Endometrial microvascular endothelial cells (primary cell): Measurements from ENCODE around the gene IFTAP. TPM values are rescaled to one million over a fixed set of nuclear protein-coding genes. Genes with fewer than 3 reads are reported as not detected.

Experiments
- in situ Hi-C: cut with HindIII; loops from 2 replicates; pipeline ENCODE4 v1.10.0; 2017; ENCODE audit warnings: low sequenced_read_pairs, low pct_unique_long_range_greater_than_20kb; ENCODE audit errors: inconsistent ontology term
- total RNA-seq: library from RNA; depleted of rRNA; stranded (reverse); fragments of >200 nt; gene quantifications from one replicate; pipeline ENCODE4 v1.2.3, GENCODE V29; 2015; ENCODE audit errors: inconsistent ontology term

Gene IFTAP
- total RNA-seq, 1 donor from 2014 or later: 38.7 TPM

DNA sequence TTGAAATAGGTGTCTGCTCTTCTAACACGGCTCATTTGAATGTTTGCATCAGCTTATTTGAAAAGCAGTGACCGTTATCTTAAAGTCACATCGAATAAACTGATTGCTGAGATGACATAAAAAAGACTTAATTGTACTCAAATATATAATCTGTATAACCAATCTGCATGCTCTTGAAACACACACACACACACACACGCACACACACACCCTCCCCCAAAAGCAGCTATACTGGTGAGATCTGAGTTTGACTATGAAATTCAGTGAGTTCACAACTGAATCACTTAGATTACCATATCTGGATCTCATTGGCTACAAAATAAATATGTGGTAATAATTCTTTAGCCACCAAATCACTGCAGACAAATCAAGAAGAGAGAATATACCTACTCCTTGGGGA, 3.8 kb upstream of the IFTAP start:
- in situ Hi-C loops: no loop called here

DNA sequence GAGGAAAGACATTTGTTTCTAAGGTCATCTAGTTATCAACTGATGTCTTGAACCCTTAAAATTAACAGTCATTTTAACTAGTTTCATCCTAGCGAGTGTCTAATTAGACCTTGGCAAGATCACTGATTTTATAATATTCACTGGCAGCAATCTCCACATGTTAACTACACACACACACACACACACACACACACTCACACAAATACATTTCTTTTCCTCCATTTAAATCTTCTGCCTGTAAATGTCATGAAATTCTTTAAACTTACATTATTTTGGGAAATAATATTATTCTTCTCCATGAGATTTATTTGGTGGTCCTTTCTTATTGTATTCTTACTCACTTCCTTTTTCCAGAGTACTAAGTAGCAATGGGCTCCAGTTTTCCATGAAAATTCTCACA, 2.9 kb upstream of the IFTAP start:
- in situ Hi-C loops: no loop called here

DNA sequence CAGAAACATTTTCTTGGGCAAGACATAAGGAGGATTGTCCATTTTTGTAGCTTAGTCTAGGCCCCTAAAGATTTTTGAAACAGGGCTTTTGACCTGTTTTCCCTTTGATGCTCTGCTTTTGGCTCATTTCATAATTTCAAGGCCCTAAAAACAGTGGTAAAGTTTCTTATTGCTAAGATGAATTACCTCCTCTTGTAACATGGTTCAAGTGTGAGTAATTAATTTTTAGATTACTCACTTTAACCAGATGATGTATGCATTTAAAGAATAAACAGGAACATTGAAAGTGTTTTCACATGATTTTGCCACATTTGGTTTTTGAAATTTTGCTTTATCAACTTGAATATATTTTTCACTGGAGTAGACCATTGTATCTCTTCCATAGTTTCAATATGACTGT, 2.6 kb downstream of the IFTAP start:
- in situ Hi-C loops: no loop called here

- in situ Hi-C loops: no loop called here
Observed at GRCh38 chr11:36598051-36598450, 3.7 kb downstream of the IFTAP start, which contains the start of gene RAG2. Gene RAG2 (minus strand): TSS chr11:36598236. CDS start chr11:36594168, 4,068 bp downstream.

DNA sequence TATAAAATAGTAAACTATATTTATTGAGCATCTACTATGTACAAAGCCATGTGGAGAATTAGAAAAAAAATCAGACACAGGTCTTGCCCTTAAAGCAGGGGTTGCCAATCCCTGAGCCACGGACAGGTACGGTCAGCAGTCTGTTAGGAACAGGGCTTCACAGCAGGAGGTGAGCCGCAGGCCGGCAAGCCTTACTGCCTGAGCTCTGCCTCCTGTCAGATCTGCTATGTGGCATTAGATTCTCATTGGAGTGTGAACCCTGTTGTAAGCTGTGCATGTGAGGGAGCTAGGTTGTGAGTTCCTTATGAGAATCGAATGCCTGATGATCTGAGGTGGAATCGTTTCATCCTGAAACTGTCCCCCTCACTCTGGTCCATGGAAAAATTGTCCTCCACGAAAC, 5.9 kb downstream of the IFTAP start:
- in situ Hi-C loops: no loop called here

DNA sequence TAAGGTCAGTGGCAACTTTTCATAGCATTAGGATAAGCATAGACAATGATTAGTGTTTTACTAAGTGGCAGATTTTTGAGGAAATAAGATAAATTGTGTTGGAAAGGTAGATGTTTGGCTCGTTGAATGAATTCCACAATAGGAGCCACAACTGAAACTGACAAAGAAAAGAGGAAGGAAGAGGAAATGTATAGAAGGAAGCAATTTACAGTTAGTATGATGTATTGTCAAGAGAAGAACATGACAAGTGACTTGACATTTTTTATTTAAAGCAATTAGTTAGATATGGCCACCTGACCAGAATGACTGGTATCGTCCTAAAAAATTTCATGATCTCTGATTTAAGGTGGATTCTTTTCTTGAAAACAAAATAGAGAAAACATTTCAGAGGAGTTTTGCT, 6.9 kb downstream of the IFTAP start:
- in situ Hi-C loops: no loop called here

DNA sequence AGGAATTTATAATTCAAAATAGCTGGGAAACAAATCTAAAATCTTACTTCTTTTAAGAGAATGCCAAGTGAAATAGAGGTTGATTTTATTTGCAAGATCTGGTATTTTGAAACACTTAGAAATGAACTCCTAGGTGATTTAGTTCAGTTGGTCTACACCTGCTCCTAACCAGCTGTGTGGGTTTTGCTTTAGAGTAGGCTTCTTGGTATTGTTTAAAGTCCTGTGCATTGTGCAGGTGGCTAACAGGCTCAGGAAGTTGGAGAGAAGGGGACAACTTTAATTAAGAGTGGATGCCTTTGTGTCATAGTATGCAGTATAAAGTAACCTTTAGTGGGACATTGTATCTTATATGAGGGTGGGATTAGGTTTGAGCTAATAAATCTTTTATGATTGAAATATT, 7.8 kb downstream of the IFTAP start:
- in situ Hi-C loops: no loop called here

DNA sequence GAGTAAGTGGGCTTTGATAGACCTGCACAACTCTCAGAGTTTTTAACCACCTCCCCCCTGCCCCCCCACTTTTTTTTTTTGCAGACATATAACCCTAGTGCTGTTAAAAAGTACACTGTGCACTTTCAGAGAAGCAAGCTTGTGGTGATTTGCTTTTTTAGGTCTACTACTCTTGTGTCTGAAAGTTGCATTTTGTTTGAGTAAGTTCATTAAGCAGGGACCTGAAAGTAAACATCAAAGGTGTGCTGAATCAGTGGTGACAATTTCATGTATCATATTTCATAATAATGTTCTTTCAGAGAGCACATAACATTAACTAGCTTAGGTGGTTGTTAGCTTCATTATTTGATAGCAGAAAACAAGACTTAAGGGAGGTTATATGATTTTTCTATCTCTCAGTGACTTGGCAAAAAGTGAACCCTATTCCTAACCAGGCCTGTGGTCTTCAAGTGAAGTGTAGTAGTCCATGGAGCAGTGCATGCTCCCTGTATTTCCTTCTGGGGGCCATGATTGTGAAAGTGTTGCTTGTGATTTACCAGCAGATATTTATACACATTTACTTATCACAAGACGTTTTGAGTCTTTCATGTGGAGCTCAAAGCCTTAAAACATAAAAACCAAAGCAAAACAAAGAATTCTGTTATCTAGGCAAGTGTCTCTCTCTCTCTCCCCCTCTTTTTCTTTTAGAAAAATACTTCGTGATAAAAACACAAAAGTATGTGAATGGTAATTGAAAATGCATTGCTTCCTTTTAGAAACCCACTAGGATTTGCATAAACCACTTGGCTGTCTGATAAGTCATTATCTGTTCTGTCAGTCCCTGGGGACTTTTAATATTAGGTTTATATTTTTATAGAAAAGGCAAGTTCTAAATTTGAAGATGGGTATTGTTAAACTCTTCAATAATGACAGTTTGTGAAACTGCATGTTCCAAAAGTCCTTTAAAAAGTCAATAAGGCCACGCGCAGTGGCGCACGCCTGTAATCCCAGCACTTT, 11.2 kb downstream of the IFTAP start:
- in situ Hi-C loops: no loop called here

DNA sequence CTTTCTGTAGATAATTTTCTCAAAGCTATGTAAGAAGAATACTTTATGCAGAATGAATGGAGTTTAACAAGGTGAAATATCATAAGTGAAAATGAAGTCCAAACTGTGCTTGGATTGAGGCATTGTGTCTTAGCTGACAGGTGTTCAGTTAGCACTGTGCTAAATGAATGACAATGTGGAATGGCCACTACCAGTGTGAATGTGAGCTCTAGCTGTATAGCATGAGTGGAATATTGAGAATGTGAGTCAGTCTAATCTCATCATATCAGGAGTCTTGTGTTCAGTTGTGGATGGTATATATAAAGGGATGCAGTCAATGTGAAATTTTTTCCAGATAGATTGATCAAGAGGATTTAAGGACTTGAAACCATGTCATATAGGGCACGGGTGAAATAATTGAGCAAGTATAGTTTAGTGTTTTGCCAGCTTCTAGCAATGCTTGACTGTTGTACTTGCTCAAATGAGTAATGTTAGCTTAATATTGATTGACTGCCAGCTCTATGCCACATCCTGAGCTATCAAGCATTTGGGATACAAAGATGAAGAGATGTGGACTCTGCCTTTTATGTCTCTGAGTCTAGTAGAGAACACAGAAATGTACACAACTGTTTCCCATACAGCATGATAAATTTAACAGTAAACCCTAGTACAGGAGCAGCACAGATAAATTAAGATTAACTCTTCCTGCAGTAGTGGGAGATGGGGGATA, 14.3 kb downstream of the IFTAP start:
- in situ Hi-C loops: no loop called here

DNA sequence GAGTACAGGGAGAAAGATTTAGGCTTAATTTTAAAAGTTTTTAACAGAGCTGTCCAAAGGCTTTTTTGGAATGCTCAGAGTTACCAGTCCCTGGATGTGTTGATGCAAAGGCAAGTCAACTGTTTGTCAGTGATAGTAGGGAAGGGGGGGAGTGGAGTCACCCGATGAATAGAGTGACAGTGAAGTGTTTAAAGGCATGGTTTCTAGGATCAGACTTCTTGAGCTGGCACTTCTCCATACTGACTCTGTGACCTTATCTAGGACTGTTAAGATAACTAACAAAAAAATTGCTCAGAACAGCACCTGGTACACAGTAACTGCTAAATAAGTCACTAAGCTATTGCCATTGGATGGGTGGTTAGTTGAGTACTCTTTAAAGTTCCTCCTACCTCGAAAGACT, 15.1 kb downstream of the IFTAP start:
- in situ Hi-C loops: no loop called here

GRCh38 chr11:36615826-36616225, 21.5 kb downstream of the IFTAP start:
- in situ Hi-C loops: no loop called here

DNA sequence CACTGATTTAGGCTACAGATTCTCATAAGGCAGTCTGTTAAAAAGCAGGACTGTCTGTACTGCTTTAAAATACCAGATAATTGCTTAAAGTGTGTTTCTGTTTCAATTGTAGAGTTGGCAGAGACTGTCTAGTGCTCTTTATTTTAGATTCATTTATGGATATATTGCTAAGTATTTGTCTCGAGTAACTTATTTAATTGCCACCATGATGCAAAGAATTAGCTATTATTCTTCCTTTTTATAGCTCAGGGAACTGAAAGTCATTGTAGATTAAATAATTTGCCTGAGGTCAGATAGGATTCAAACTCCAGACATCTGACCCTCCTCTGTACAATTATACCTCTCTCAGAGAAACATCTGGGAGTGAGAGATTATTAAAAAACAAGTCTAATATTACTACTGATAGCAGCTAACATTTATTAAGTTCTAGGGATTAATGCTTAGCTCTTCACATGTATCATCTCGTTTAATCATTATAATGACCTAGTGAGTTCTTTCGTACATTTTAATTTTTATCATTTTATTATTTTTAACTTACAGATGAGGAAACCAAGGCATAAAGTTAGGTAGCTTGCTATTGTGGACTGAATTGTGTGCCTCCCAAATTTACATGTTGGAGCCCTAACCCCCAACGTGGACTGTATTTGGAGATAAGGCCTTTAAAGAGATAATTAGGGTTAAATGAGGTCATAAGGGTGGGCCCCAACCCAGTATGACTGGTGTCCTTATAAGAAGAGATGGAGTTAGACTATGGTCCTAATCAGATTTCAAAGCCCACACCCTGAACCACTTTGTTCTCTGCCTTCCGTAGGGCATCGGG, 23.5 kb downstream of the IFTAP start:
- in situ Hi-C loops: no loop called here

DNA sequence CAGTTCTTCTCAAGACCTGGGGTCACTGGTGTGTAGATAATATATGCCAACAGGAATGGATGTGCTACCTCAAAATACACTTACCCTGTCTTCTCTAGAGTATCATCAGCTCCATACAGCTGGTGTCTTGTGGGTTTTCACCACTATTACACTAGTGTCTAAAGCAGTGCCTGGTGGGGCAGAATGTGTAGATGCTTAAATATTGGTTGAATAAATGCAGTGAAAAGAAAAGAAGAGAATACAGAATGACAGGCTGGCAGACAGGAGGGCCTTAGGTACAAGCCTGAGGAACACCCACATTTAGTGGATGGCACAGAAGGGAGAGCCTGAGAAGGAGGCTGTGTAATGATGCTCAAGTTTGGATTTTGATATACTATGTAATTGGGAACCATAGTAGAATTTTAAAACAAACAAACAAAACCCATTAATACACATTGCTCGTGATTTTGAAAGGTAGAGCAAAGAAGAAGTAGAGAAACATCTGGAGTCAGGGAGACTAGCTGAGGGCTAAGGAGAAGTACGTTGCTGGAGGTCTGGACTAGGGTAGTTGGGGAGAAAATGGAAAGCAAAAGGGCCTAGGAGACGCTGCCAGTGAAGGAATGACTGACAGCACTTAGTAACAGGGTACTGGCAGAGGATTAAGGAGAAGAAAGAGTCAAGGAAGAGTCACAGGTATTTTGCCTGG, 24.2 kb downstream of the IFTAP start:
- in situ Hi-C loops: no loop called here

GRCh38 chr11:36619502-36619901, 25.2 kb downstream of the IFTAP start:
- in situ Hi-C loops: no loop called here

DNA sequence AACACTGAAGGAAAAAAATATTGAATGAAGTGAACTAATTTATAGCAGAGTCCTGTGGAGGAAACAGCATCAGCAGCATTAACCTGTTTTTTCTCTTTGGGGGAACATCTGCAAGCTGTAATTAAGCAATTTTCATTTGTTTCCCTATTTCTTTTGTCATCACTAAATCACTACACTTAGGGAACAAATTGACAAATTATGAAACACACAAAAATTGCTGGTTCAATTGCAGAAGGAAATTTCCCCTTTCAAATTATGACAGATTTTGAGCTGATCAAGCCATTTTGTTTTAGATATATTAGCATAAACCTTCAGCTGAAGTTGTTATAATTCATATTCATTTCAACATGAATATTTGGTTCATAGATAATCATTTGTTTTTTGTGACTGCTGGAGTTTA, 25.9 kb downstream of the IFTAP start:
- in situ Hi-C loops: no loop called here

DNA sequence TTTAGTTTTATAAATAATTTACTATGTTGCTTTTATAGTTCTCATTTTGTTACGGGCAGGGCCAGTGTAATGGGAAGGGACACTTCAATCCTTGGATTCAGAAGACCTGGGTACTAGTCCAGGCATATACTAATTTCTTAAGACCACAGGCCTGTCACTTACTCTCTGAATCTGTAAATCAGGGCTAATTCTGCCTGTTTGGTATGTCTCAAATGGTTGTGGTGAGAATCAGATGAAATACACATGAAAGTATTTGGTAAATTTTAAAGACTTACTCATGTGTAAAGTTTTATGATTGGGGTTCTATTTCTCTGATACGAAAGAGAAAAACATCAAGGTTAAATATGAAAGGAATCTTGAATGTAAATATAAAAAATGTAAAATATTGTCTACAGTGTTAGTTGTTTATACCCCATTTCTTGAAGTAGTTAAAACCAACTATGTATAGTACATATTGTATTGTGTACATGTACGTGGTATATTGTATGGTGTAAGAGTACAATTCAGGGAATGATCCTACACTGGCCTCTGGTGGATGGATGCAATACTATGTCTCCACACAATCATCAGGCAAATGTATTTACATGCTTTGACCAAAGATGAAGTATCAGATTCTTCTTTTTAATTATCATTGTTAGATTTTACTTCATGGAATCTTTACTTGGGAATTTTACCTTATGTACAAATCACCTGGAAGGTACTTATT, 28.3 kb downstream of the IFTAP start:
- in situ Hi-C loops: no loop called here

- in situ Hi-C loops: no loop called here
Observed at GRCh38 chr11:36623494-36623893, 29.2 kb downstream of the IFTAP start.

DNA sequence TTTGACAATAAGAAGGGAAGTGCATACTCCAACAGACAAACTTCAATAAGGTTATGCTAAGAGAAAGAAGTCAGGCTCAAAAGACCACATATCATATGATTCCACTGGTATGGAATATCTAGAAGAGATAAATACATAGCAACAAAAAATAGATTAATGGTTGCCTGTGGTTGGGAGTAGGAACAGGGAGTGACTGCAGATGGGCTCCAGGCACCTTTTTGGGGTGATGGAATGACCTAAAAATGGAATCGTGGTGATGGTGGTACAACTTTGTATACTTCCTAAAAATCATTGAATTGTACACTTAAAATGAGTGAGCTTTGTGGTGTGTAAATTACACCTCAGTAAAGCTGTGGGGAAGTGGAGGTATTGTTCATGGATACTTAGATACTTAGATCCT, 32.7 kb downstream of the IFTAP start:
- in situ Hi-C loops: no loop called here
